ENCODE measurements around the gene HIVEP3.

DNA sequence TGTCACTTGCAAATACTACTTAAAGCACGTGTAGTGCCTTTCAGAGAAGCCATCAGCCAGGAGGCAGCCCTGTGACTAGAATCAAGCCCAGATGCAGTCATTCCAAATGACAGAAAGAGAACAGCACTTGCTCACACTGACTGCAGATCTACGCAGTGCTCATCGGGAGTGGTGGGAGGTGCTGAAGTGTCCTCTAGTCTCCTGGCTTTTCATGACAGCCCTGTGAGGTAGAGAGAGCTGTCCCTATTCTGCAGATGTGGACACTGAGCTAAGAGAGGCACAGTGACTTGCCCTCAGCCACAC lies 371.9 kb downstream of the HIVEP3 start:
- TF ChIP-seq, protein P1, sequence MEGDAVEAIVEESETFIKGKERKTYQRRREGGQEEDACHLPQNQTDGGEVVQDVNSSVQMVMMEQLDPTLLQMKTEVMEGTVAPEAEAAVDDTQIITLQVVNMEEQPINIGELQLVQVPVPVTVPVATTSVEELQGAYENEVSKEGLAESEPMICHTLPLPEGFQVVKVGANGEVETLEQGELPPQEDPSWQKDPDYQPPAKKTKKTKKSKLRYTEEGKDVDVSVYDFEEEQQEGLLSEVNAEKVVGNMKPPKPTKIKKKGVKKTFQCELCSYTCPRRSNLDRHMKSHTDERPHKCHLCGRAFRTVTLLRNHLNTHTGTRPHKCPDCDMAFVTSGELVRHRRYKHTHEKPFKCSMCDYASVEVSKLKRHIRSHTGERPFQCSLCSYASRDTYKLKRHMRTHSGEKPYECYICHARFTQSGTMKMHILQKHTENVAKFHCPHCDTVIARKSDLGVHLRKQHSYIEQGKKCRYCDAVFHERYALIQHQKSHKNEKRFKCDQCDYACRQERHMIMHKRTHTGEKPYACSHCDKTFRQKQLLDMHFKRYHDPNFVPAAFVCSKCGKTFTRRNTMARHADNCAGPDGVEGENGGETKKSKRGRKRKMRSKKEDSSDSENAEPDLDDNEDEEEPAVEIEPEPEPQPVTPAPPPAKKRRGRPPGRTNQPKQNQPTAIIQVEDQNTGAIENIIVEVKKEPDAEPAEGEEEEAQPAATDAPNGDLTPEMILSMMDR (IDR thresholded peaks at IDR 0.05) = no peak
- TF ChIP-seq POLR2A (IDR thresholded peaks at IDR 0.05) = no peak
